Measurements from ENCODE around the gene CD300A.
"Not testable (repeated sequence)": the region's sequence is repeated elsewhere in the genome, so short reads cannot be mapped to it uniquely, and the experiment has no call there.

The CD300A gene

DNA sequence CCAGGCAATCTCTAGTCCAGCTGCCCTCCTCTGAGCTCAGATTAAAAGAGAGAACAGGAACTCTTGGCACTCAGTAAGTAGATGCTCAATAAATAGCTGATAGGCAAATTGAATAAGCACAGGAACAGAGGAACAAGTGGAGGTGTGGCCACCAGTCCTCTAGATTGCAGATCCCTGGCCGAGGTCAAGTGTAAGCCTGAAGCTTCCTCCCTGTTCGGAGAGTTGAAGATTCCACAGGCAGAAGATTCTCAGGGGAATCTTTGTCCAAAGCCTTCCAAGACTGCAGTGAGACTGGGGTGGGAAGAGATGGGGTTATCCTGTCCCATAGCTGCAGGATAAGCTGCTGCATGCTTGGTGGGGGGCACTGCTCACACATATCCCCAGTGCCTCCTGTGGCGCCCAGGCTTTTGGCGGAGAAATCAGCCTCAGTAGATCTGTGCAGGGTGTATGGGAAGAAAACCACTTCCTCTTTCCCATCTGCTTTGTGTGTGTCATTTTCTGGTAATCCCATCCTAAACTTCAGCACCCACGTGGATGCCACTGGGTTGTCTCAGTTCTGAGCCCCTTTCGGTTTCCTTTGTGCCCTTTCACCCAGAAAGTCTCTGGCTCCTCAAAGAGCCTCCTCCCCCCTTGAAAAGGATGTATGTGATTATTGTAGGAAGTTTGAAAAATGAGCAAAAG, 12.1 kb downstream of the CD300A start:
- DNase-seq (ENCODE audit: low read depth in 2 of 3, low spot score in 1 of 3) = peak in 1 of 3 donors; percentile 34

DNA sequence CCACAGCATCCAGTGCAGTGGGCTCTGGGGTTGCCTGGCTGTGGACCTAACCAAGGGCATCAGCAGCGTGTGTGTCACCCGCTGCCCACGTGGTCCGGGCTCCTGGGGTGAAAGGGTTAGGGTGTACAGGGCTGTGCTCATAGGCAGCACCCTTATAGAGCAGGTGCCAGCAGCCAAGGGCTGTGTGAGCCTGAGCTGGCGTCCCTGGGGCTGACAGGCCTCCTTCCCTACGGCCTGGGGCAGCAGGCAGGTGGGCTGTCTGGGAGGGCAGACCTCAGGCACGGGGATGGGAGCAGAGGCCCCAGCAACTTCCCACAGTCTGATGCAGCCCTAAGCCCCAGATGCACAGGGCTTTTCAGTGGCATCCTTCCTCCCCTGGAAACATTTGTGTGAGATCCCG, 13.9 kb downstream of the CD300A start:
- DNase-seq (ENCODE audit: low read depth in 2 of 3, low spot score in 1 of 3) = no peak

DNA sequence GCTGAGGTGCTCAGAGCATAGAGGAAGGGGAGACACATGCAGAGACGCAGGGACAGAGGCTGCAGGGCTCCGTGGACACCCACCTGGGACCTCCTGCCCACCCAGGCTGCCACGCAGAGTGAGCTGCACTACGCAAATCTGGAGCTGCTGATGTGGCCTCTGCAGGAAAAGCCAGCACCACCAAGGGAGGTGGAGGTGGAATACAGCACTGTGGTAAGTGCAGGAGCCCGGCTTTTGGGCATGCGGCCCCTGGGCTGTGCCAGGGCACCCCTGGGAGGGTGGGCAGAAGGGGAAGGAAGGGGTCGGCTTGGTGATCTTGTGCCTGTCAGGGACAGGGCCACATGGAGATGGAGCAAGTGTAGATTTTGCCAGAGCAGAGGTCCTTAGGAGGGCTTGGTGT, 15.2 kb downstream of the CD300A start:
- DNase-seq (ENCODE audit: low read depth in 2 of 3, low spot score in 1 of 3) = no peak

DNA sequence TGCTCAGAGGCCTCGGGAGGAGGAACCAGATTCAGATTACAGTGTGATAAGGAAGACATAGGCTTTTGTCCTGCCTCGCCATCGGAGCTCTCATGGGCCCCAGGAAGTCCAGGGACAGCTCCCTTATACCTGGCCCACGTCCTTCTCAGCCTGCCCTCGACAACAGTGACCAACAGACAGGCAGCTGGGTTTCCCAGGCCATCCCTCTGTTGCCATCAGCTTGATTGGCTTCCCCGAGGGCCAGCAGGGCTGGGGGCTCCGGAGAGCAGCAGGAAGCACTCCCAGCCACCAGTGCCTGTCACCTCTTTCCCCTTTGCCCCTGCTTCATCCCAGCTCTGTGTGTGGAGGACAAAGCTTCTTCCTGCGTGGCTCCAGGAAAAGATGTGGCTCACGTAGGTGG, 17.6 kb downstream of the CD300A start:
- no peak for DNase-seq (ENCODE audit: low read depth in 2 of 3, low spot score in 1 of 3)

DNA sequence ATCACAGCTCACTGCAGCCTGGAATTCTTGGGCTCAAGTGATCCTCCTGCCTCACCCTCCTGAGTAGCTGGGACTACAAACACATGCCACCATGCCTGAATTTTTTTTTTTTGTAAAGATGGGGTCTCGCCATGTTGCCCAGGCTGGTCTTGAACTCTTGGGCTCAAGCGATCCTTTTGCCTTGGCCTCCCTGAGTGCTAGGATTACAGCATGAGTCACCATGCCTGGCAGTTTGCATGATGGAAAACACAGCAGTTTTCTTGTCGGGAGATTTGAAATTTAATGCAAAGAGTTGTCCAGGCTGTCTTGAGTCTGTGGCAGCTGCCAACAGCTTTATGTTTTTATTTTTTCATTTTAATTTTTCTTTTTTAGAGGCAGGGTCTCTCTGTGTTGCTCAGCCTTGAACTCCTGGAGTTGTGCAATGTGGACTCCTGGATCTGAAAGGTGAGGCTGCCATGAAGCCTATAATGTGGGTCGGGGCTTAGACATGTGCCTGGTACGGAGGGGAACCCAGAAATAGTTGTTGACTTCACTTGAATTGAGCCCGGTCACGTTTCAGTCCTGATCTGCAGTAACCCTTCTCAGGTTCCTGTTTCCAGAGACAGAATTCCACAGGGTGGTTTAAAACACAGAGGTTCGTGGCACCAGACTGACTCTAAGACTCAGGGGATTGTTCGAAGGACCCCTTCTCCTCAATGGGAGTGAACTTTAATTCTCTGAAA, 18.7 kb downstream of the CD300A start:
- no peak for DNase-seq (ENCODE audit: low read depth in 2 of 3, low spot score in 1 of 3)

GRCh38 chr17:74485841-74486240, 19.4 kb downstream of the CD300A start:
- DNase-seq (ENCODE audit: low read depth in 2 of 3, low spot score in 1 of 3) = no peak

DNA sequence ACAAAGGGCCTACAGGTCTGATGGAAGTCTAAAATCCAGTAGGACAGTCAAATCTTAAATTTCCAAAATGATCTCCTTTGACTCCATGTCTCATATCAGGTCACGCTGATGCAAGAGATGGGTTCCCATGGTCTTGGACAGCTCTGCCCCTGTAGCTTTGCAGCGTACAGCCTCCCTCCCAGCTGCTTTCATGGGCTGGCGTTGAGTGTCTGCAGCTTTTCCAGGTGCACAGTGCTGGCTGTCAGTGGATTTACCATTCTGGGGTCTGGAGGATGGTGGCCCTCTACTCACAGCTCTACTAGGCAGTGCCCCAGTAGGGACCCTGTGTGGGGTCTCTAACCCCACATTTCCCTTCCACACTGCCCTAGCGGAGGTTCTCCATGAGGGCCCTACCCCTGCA, 21.8 kb downstream of the CD300A start:
- DNase-seq (ENCODE audit: low read depth in 2 of 3, low spot score in 1 of 3) = not testable (repeated sequence)

GRCh38 chr17:74490716-74491115, 24.3 kb downstream of the CD300A start:
- no peak for DNase-seq (ENCODE audit: low read depth in 2 of 3, low spot score in 1 of 3)

GRCh38 chr17:74491626-74492025, 25.2 kb downstream of the CD300A start:
- no peak for DNase-seq (ENCODE audit: low read depth in 2 of 3, low spot score in 1 of 3)

GRCh38 chr17:74493331-74493833, 26.9 kb downstream of the CD300A start:
- peak; percentile 41 to 64 (median 49) for DNase-seq (ENCODE audit: low read depth in 2 of 3, low spot score in 1 of 3)

DNA sequence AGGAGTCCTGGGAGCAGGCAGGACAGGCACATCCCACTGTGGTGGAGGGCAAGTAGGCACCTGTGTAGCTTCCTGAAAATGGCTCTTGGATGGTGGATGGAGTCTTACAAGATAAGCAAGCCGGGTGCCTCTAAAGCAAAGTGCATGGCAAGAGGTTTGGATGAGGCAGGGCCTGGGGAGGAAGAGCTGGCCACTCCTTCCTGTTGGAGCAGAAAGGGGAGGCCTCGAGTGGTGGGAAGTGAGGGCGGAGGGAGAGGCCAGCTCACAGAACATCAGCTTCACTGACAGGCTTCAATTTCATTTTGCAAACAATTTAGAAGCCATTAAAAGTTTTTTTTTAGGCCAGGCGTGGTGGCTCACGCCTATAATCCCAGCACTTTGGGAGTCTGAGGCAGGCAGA, 31.0 kb downstream of the CD300A start:
- no peak for DNase-seq (ENCODE audit: low read depth in 2 of 3, low spot score in 1 of 3)

GRCh38 chr17:74499992-74500391, 33.6 kb downstream of the CD300A start:
- DNase-seq (ENCODE audit: low read depth in 2 of 3, low spot score in 1 of 3) = no peak

DNA sequence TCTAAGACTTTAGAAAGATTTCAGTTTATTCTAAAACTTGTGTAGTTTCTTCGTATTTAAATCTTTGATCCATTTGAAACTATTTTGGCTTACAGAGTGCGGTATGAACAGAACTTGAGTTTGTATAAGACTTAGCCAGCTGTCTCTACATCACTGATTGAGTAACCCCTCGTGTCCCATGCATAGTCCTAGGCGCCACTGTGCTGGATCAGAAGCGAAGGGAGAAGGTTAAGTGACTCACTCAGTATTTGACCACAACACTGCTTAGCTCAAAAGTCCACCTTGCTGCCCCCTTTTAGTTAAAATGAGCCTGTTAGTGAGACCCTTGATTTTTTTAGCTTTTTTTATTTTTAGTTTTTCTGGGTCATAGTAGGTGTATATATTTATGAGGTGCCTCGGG, 36.4 kb downstream of the CD300A start:
- no peak for DNase-seq (ENCODE audit: low read depth in 2 of 3, low spot score in 1 of 3)

DNA sequence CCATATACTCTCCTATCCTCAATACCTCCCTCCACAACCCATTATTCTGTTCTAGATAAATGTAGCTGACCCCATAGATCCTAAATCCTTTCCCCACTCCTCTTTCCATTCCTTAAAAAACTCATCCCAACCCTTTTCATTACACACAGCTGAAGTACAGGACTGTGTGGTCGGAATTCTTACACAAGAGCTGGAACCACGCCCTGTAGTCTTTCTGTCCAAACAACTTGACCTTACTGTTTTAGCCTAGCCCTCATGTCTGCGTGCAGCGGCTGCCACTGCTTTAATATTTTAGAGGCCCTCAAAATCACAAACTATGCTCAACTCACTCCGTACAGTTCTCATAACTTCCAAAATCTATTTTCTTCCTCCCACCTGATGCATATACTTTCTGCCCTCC, 37.5 kb downstream of the CD300A start:
- not testable (repeated sequence) for DNase-seq (ENCODE audit: low read depth in 2 of 3, low spot score in 1 of 3)

DNA sequence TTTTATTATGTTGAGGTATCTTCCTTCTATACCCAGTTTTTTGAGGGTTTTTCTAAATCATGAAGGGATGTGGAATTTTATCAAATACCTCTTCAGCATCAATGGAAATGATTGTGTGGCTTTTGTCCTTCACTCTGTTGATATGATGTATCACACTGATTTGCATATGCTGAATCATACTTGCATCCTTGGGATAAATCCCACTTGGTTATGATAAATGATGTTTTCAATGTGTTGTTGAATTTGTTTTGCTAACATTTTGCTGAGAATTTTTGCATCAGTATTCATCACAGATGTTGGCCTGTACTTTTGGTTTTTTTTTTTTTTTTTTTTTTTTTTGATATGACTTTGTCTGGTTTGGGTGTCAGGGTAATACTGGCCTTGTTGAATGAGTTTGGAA, 41.7 kb downstream of the CD300A start:
- no peak for DNase-seq (ENCODE audit: low read depth in 2 of 3, low spot score in 1 of 3)

DNA sequence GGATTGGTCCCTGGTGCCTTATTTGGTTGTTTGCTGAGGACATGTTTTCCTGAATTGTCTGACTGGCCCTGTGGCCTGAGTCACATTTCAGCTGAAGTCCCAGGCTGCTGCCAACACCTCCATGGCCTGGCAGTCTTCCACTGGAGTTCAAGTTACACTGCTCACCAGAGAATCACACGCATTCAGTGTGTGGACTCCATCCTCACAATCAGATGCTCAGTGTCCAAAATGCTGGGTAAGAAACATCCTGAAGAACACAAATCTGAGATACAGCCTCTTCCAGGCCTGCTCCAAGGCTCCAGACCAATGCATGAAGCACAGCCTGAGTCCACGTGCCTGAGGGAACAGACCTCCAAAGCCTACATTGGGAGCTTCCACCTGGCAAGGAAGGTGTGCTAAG, 45.6 kb downstream of the CD300A start:
- DNase-seq (ENCODE audit: low read depth in 2 of 3, low spot score in 1 of 3) = no peak

GRCh38 chr17:74512624-74513091, 46.2 kb downstream of the CD300A start:
- peak; percentile 30 to 65 (median 44) for DNase-seq (ENCODE audit: low read depth in 2 of 3, low spot score in 1 of 3)

- peak; percentile 20 to 53 (median 38) for DNase-seq (ENCODE audit: low read depth in 2 of 3, low spot score in 1 of 3)
Observed at GRCh38 chr17:74513987-74514631, 47.7 kb downstream of the CD300A start.

GRCh38 chr17:74514632-74515334, 48.3 kb downstream of the CD300A start:
- peak in 1 of 3 donors; percentile 36 for DNase-seq (ENCODE audit: low read depth in 2 of 3, low spot score in 1 of 3)

DNA sequence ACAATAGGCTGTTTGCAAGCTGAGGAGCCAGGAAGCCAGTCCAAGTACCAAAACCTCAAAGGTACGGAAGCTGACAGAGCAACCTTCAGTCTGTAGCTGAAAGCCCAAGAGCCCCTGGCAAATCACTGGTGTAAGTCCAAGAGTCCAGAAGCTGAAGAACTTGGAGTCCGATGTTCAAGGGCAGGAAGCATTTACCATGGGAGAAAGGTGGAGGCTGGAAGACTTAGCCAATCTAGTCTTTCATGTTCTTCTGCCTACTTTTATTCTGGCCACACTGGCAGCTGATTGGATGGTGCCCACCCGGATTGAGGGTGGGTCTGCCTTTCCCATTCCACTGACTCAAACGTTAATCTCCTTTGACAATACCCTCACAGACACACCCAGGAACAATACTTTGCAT, 49.5 kb downstream of the CD300A start:
- DNase-seq (ENCODE audit: low read depth in 2 of 3, low spot score in 1 of 3) = no peak

DNA sequence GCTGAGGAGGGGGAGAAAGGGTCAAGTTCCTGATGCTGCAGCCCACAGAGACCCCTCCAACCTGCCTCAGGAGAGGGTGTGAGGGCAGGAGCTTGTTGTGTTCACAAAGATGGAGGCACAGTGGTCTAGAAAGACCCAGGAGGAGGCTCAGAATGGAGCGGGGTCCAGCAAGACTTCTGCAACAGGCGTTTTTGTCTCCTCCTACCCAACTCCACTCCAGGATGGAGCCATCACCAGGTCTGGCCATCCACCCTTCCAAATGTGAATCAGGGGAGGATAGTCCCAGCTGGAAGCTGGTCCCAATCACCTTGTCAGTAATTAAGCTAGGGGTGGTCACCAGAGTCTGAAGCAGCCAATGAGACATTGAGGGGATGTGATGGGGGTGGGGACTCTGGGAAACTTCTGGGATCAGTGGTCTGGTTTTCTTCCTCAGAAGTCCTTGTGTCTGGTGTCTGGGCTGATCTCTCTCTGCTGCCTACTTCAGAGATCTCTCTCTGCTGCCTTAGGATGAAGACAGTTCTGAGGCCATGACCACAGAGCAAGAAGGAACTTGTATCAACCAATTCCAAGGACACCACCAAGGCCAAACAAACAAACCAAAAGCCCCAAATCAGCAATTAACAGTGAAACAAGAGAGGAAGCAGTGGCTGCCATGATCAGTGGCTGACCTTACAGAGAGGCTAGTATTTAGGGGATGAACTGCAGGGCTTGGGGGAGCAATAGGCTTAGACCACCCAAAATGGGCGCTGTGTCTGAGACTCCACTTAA, 50.3 kb downstream of the CD300A start:
- no peak for DNase-seq (ENCODE audit: low read depth in 2 of 3, low spot score in 1 of 3)

Data from stimulated activated CD4-positive, alpha-beta T cell treated with anti-CD3 and anti-CD28 coated beads, Interleukin-12 subunit alpha, Interleukin-12 subunit beta, amount 100 ng/mL, for 48 hours (primary cell).